GM18873 (cell line): Measurements from ENCODE around the gene LYRM9.
"Not testable (repeated sequence)": the region's sequence is repeated elsewhere in the genome, so short reads cannot be mapped to it uniquely, and the experiment has no call there.

ENCODE experiments used
- ATAC-seq: cut with Tn5 transposase; IDR thresholded peaks from one replicate; pipeline ENCODE4 v1.9.1; 2021; ENCODE audit warnings: mild to moderate bottlenecking, moderate library complexity, moderate number of reproducible peaks; ENCODE audit not compliant: unreplicated experiment, low FRiP score

The LYRM9 gene

GRCh38 chr17:27892866-27893769, at the start of gene LYRM9:
LYRM9 (minus strand) TSS chr17:27893365; CDS start chr17:27882694, 10,671 bp downstream.
- ATAC-seq = peak; percentile 59

- no peak for ATAC-seq
These were observed 47.6 kb upstream of the LYRM9 start for GRCh38 chr17:27940503-27941428.

- ATAC-seq = no peak
These were observed 46.6 kb upstream of the LYRM9 start for GRCh38 chr17:27939474-27940465.

GRCh38 chr17:27938864-27939263, 45.7 kb upstream of the LYRM9 start:
- no peak for ATAC-seq

- ATAC-seq = no peak
These were observed 45.1 kb upstream of the LYRM9 start for GRCh38 chr17:27938241-27938640.

- no peak for ATAC-seq
These were observed 43.9 kb upstream of the LYRM9 start for GRCh38 chr17:27937025-27937546.

- ATAC-seq = no peak
These were observed 36.8 kb upstream of the LYRM9 start for GRCh38 chr17:27930000-27930399.

- ATAC-seq = no peak
These were observed 35.4 kb upstream of the LYRM9 start for GRCh38 chr17:27928587-27928986.

GRCh38 chr17:27927781-27928180, 34.6 kb upstream of the LYRM9 start:
- no peak for ATAC-seq

GRCh38 chr17:27921599-27921998, 28.4 kb upstream of the LYRM9 start:
- ATAC-seq = no peak

- no peak for ATAC-seq
These were observed 27.9 kb upstream of the LYRM9 start for GRCh38 chr17:27921077-27921476.

- no peak for ATAC-seq
These were observed 27.4 kb upstream of the LYRM9 start for GRCh38 chr17:27920569-27920968.

- ATAC-seq = no peak
These were observed 25.9 kb upstream of the LYRM9 start for GRCh38 chr17:27919079-27919478.

- ATAC-seq = no peak
These were observed 25.3 kb upstream of the LYRM9 start for GRCh38 chr17:27918498-27918897.

- no peak for ATAC-seq
These were observed 23.8 kb upstream of the LYRM9 start for GRCh38 chr17:27917000-27917399.

GRCh38 chr17:27915709-27916108, 22.5 kb upstream of the LYRM9 start:
- no peak for ATAC-seq

- ATAC-seq = no peak
These were observed 21.2 kb upstream of the LYRM9 start for GRCh38 chr17:27914382-27914781.

GRCh38 chr17:27912964-27913363, 19.8 kb upstream of the LYRM9 start:
- no peak for ATAC-seq

GRCh38 chr17:27912299-27912698, 19.1 kb upstream of the LYRM9 start:
- not testable (repeated sequence) for ATAC-seq
